ENCODE results near the gene C3AR1. TPM values are rescaled to one million over a fixed set of nuclear protein-coding genes. Genes with fewer than 3 reads are reported as not detected.
A peak's percentile ranks its signal among the peaks of the same experiment; 100 is the strongest.
"Not testable (repeated sequence)": the region's sequence is repeated elsewhere in the genome, so short reads cannot be mapped to it uniquely, and the experiment has no call there.

The C3AR1 gene
- not detected in 2 replicates for total RNA-seq (2014; rRNA removed; shearing (Covaris generic))
- polyA plus RNA-seq (2014; cell fraction: nucleus; rRNA removed) = not detected in 2 replicates

- DNase-seq (ENCODE audit: extremely low read depth, low read depth) = no peak
These were observed at the start of gene C3AR1 for GRCh38 chr12:8065991-8066594. C3AR1 (minus strand) TSS chr12:8066359; CDS start chr12:8060185, 6,174 bp downstream.

- DNase-seq (ENCODE audit: extremely low read depth, low read depth) = not testable (repeated sequence)
These were observed 47.0 kb upstream of the C3AR1 start for GRCh38 chr12:8113117-8113516.

DNA sequence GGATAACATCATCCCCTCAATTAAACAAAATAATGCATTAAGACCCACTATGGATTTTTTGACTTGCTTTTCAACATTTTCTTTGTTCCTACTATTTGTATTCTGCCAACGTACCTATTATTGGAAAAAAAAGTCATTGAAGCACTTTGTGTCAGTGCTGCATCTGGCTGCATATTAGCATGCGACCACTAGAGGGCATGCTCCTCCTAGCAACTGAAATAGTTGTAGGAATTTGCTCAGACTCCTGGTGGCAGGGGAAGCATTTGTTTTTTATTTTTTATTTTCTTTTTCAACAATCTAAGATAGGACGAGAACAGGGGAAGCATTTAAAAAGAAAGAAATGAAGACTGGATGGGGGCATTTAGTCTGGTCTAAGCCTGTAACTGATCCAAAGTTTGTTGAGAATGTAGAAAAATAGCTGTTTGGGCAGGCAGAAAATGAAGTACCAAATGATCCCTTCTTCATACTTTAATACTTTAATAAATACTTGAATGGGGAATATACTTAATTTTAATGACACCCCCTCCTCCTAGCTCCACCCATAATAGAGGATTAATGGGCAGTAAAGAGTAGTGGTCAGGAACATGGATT lies 42.7 kb upstream of the C3AR1 start:
- peak; percentile 58 for DNase-seq (ENCODE audit: extremely low read depth, low read depth)

- DNase-seq (ENCODE audit: extremely low read depth, low read depth) = no peak
These were observed 33.1 kb upstream of the C3AR1 start for GRCh38 chr12:8099235-8099634.

- no peak for DNase-seq (ENCODE audit: extremely low read depth, low read depth)
These were observed 30.2 kb upstream of the C3AR1 start for GRCh38 chr12:8096281-8096915.

DNA sequence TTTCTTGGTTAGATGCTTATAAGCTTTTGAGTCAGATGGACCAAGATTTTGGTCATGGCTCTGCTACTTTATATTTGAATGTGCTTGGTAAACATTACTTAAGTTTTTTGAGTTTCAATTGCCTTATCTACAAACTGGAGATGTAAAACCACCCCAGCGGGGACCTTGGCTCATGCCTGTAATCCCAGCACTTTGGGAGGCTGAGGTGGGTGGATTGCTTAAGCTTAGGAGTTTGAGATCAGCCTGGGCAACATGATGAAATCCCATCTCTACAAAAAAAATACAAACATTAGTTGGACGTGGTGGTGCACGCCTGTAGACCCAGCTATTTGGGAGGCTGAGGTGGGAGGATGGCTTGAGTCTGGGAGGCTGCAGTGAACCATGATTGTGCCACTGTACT lies 27.1 kb upstream of the C3AR1 start:
- no peak for DNase-seq (ENCODE audit: extremely low read depth, low read depth)

GRCh38 chr12:8089716-8090115 lies 23.6 kb upstream of the C3AR1 start:
- no peak for DNase-seq (ENCODE audit: extremely low read depth, low read depth)

GRCh38 chr12:8089277-8089676 lies 23.1 kb upstream of the C3AR1 start:
- not testable (repeated sequence) for DNase-seq (ENCODE audit: extremely low read depth, low read depth)

DNA sequence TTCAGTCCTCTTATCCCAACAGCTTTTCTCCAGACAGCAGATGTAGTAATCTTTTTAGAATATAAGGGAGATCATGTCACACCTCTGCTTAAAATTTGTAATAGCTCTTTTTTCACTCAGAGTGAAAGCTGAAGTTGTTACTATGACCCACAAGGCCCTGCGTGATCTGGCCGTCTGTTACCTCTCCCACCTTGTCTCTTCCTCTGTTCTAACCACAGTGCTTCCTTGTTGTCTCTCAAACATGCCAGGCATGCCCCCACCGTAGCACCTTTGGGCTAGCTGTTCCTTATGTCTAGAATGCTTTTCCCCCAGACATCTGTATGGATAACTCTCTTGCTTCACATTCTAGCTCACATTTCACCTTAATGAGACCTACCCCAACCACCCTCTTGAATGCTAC lies 22.4 kb upstream of the C3AR1 start:
- no peak for DNase-seq (ENCODE audit: extremely low read depth, low read depth)

- DNase-seq (ENCODE audit: extremely low read depth, low read depth) = no peak
These were observed 21.5 kb upstream of the C3AR1 start for GRCh38 chr12:8087666-8088065.

GRCh38 chr12:8084351-8084750 lies 18.2 kb upstream of the C3AR1 start:
- not testable (repeated sequence) for DNase-seq (ENCODE audit: extremely low read depth, low read depth)

DNA sequence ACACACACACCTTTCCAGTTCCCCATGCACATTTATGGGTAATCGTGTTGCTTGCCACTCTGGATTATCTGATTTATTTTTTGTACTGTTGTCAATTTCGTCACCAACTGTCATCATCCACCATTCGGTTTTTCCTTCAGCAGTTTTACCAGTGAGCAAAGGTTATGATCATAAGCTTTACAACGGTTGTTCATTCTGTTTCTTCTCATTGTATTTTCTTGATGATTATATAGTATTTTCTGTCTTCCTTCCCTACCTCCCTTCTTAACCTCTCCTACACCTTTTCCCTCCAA lies 16.6 kb upstream of the C3AR1 start:
- DNase-seq (ENCODE audit: extremely low read depth, low read depth) = no peak

DNA sequence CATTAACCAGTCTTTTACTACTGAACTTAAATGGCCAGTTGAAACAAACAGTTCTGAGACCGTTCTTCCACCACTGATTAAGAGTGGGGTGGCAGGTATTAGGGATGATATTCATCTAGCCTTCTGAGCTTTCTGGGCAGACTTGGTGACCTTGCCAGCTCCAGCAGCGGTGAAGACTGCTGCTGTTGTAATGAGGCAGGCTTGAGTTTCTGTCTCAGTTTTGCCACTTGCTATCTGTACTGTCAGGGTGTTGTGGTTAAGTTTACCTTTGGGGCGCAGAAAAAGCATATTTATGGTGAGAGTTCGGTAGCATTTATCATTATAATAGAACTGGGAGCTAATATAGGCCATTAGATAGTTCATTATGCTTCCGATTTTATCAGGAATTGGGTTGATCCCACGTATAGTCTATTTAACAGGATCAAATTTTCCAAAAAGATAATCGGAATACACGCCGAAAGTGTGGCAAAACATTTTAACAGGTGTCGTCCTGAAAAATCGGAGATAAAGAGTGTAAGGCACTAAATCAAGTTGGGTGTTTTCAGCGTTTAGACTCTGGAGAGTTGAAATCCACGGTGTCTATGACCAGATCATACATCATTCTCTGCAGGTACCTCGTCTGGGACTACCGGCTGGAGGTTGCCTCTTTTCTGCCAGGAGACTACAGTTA lies 15.2 kb upstream of the C3AR1 start:
- DNase-seq (ENCODE audit: extremely low read depth, low read depth) = no peak

DNA sequence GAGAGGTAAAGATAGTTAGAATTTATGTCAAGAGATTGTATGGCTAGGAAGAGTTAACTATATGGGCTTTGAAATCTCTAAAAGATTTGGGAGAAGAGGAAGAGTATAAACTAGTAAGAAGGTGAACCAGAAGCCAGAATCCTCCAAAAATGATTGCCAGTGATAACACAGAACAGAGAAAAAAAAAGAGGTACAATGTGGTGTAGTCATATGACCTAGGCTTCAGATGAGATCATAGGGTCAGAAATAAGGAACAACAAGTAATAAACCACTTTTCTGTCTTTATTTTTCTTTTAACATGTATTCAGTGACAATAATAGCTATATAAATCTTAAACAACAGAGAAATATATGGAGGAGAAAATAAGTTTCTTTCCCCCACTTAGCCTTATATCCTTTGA lies 14.0 kb upstream of the C3AR1 start:
- DNase-seq (ENCODE audit: extremely low read depth, low read depth) = no peak

- no peak for DNase-seq (ENCODE audit: extremely low read depth, low read depth)
These were observed 12.8 kb upstream of the C3AR1 start for GRCh38 chr12:8078916-8079315.

- DNase-seq (ENCODE audit: extremely low read depth, low read depth) = no peak
These were observed 12.2 kb upstream of the C3AR1 start for GRCh38 chr12:8078398-8078797.

GRCh38 chr12:8077207-8077606 lies 11.0 kb upstream of the C3AR1 start:
- DNase-seq (ENCODE audit: extremely low read depth, low read depth) = no peak

GRCh38 chr12:8076366-8076765 lies 10.2 kb upstream of the C3AR1 start:
- DNase-seq (ENCODE audit: extremely low read depth, low read depth) = no peak

GRCh38 chr12:8075935-8076334 lies 9.8 kb upstream of the C3AR1 start:
- no peak for DNase-seq (ENCODE audit: extremely low read depth, low read depth)

DNA sequence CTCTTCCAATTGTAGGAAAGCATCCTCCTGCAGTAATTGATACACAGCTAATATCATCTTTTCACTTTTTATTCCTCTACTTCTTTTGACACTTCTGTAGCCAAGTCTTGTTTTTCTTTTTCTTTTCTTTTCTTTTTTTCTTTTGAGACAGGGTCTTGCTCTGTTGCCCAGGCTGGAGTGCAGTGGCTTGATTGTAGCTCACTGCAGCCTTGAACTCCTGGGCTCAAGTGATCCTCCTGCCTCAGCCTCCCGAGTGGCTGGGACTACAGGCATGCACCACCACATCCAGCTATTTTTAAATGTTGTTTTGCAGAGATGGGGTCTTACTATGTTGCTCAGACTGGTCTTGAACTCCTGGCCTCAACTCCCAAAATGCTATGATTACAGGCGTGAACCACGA lies 5.7 kb upstream of the C3AR1 start:
- DNase-seq (ENCODE audit: extremely low read depth, low read depth) = not testable (repeated sequence)

DNA sequence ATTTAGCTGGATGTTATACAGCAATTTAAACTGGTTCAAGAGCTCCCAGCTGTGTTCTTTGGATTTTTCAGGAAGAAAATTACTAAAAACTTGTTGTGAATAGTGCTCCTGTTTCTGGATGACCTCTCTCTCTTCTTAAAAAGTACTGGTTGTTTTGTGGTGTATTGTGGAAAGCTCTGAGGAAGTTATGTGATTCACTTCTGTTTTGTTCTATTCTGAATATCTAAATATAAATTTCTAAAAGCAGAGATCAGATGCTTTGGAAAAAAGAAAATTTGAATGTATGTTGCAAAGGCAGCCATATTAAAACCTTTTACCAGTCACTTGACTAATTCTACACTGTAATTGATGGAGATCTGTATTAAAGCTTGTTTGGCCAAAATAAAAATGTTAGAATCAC lies 3.4 kb upstream of the C3AR1 start:
- no peak for DNase-seq (ENCODE audit: extremely low read depth, low read depth)

DNA sequence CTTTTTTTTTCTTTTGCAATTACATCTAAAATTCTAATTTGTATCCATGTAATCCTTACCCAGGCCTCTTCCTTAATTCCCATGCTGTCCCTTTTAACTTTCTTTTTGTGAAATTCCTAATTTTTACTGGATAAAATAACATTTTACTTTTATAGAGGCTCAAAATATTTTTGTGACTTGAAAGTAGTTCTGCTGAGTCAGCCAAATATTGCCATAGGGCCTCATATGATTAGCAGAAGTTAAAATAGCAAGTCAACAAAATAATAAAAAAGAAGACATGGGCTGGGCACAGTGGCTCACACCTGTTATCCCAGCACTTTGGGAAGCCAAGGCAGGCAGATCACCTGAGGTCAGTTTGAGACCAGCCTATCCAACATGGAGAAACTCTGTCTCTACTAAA lies 2.0 kb downstream of the C3AR1 start:
- no peak for DNase-seq (ENCODE audit: extremely low read depth, low read depth)

All from NCI-H460 (cell line).